Ecto neural progenitor cell (in vitro differentiated cells): ENCODE results near the gene UBC.
"Not testable (repeated sequence)": the region's sequence is repeated elsewhere in the genome, so short reads cannot be mapped to it uniquely, and the experiment has no call there.

Experiments
- DNase-seq: peaks from one replicate; pipeline ENCODE4 v3.0.0-alpha.2; 2018; ENCODE audit warnings: low spot score

Gene UBC

GRCh38 chr12:124915239-124916236 lies 1.1 kb upstream of the UBC start:
- DNase-seq: no peak

GRCh38 chr12:124913474-124914391 lies 717 bp downstream of the UBC start:
- peak; percentile 84 for DNase-seq

- not testable (repeated sequence) for DNase-seq
Measured at GRCh38 chr12:124912529-124913287, 1.7 kb downstream of the UBC start.

GRCh38 chr12:124911521-124911920 lies 2.9 kb downstream of the UBC start:
- not testable (repeated sequence) for DNase-seq

GRCh38 chr12:124910561-124911478 lies 3.6 kb downstream of the UBC start:
- no peak for DNase-seq

DNA sequence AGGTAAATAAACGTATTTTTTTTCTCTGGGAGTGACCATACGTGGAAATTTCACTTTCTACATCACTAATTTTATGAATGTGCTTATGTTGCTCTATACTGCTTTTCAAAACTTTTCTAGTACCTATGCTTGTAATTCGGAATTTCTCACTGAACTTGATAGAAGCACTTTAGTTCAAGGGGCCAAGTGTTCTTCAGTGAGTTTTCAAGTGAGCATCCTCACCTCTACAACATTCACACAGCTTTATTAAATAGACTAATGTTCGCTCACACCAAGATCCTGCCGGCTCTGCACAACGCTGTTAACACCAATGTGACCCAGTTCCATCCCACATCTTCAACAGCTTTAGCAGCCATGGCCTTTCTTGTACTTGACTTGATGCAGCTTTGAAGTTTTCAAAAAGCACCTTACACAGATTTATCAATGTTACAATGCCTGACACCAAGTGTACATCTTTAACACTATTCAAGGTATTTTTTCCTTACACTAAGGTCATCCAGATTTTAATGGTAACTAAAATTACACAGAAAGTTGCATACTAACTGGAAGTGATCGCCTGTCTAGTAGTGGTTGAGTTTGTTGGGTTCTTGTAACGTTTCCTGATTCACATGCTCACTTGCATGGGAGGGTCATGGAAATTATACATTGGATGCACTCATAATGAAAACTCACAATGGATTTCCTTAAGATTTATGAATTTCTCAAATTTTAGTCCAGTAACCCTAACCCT lies 4.5 kb downstream of the UBC start:
- no peak for DNase-seq

GRCh38 chr12:124906606-124907261 lies 7.7 kb downstream of the UBC start:
- peak; percentile 84 for DNase-seq

DNA sequence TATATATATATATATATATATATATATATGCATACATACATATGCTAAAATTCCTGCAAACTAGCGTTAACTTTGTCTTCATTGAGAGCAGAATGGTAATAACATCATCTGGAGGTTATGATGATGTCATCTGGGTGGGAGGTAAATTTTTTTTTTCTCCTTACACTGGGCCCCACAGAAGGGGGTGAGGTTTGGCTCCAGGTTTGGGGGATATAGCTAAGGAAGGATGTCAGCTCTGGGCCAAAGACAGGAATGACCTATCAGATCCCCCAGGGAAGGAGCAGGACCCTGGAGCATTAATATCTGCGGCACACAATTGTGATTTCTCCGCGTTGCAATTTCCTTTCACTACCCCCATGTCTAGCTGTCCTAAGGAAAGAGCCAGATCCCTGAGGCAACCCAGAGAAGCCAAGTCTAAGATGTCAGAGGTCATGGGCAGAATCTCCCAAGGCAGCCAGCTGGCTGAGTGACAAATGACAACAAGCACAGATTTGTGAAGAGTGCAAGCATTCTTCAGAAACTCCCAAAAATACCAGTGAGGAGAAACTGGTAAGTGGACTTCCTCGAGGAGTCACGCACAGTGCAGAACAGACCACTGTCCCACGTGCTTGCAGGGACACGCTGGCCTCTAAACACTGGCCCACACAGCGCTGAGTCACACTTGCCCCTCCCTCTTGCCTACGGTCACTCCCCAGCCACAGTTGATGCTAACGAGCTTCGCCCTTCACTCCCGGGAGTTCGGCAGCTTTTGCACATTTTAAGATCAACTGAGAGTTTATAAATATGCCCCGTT lies 9.9 kb downstream of the UBC start:
- no peak for DNase-seq

- no peak for DNase-seq
Measured at GRCh38 chr12:124902916-124903315, 11.5 kb downstream of the UBC start.

GRCh38 chr12:124901003-124901402 lies 13.4 kb downstream of the UBC start:
- no peak for DNase-seq

DNA sequence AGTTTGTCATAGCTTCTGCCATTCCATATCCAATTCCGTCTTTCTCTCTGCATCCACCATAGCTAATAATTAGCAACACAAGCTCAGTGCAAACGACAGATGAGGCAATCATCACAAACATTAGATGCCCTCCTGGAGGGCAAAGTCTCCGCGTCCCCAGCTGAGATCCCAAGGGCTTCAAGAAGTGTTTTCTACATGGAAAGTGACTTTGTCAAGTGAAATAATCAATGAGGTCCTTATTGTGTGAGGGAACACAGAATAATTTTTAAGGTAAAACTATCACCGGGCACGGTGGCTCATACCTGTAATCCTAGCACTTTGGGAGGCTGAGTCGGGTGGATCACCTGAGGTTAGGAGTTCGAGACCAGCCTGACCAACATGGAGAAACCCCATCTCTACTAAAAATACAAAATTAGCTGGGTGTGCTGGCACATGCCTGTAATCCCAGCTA lies 14.1 kb downstream of the UBC start:
- DNase-seq: not testable (repeated sequence)

DNA sequence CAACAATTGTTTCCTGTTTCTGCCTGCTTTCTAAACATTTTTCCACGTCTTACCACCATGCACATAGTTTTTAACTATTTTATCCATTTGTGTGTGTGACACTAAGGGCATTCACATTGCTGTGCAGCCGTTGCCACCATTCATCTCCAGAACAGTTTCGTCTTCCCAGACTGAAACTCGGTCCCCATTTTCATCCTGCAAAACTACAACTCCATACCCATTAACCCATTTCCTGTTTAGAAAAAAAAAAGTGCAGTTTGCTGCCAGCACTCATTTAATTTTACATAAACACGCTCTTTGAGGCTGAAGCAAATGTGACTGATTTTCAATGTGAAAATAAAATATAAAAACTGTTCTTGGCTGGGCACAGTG lies 15.5 kb downstream of the UBC start:
- no peak for DNase-seq

DNA sequence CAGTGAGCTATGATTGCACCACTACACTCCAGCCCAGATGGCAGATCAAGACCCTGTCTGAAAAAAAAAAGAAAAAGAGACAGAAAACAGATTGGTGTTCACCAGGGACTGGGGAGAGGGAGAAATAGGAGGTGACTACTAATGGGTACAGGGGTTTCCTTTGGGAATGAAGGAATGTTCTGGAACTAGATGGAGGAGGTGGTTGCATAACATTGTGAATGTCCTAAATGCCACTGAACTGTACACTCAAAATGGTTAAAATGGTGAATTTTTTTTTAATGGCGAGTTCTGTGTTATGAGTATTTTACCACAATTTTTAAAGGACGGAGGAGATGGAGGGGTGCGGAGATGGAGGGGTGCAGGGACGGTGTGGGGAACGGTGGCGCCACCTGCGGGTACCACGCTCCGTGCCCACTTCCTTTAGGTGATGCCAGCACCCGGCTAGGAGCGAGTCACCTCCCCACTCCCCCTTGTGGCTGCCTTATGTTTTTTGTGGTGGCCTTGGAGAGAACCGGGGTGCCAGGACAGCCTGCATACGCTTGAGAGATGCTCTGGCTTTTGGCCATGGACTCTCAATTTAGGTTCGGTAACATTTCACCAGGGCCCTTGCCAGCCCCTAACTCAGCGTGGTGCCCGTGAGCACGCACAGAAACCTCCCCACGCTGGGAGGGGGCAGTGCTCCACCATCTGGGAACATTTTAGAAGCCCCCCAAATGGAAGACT lies 16.1 kb downstream of the UBC start:
- DNase-seq: no peak

- DNase-seq: no peak
Measured at GRCh38 chr12:124896461-124896860, 18.0 kb downstream of the UBC start.

DNA sequence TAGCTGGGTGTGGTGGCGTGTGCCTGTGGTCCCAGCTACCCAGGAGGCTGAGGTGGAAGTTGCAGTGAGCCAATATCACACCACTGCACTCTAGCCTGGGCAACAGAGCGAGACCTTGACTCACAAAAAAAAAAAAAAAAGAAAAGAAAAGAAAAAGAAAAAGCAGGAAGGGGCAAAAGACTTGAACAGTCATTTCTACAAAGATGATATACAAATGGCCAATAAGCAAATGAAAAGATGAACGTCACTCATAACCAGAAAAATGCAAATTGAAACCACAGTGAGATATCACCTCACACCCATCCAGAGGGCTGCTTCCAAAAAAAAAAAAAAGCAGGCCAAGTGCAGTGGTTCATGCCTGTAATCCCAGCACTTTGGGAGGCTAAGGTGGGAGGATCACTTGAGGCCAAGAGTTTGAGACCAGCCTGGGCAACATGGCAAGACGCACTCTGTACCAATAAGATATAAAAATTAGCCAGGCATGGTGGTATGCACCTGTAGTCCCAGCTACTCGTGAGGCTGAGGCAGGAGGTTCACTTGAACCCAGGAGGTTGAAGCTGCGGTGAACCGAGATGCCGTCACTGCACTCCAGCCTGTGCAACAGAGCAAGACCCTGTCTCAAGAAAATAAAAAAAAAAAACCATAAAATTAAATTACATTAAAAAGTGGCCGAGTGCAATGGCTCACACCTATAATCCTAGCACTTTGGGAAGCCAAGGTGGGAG lies 20.5 kb downstream of the UBC start:
- no peak for DNase-seq

- no peak for DNase-seq
Measured at GRCh38 chr12:124888260-124888659, 26.2 kb downstream of the UBC start.

GRCh38 chr12:124887766-124888165 lies 26.7 kb downstream of the UBC start:
- DNase-seq: not testable (repeated sequence)
